Thoracic aorta (tissue), 2 donors: ENCODE results near the gene SPAM1. TPM values are rescaled to one million over a fixed set of nuclear protein-coding genes. Genes with fewer than 3 reads are reported as not detected.
"Not testable (repeated sequence)": the region's sequence is repeated elsewhere in the genome, so short reads cannot be mapped to it uniquely, and the experiment has no call there.

Source experiments
- ATAC-seq: fragments of 150-250 bp; one replicate; pipeline ENCODE4 v1.8.0; 2017; ENCODE audit warnings: low read depth; ENCODE audit not compliant: insufficient number of reproducible peaks, low FRiP score
- DNase-seq: peaks from one replicate; pipeline ENCODE4 v3.0.0-alpha.2; 2020; ENCODE audit warnings: low spot score
- H3K27ac ChIP-seq, 2 donors: fragments of 200-600 bp; sonication (generic); 1 replicate in 1 of 2; 2 replicates in 1 of 2; pipeline ENCODE4 v1.5.1; 2016; ENCODE audit warnings: mild to moderate bottlenecking in 2 of 2, moderate library complexity in 2 of 2
- H3K27me3 ChIP-seq: fragments of 200-600 bp; sonication (generic); replicated peaks from 2 replicates; pipeline ENCODE4 v1.6.0; 2016; ENCODE audit warnings: mild to moderate bottlenecking; ENCODE audit not compliant: insufficient read depth
- H3K36me3 ChIP-seq: fragments of 200-600 bp; sonication (generic); one replicate; pipeline ENCODE4 v1.5.1; 2016
- H3K4me1 ChIP-seq, 2 donors: fragments of 200-600 bp; sonication (generic); 1 replicate in 1 of 2; 2 replicates in 1 of 2; pipeline versions ENCODE4 v1.5.1 to v1.6.0; 2016; ENCODE audit warnings: low read depth in 2 of 2, mild to moderate bottlenecking in 1 of 2; ENCODE audit not compliant: control insufficient read depth in 1 of 2
- H3K4me3 ChIP-seq: fragments of 200-600 bp; sonication (generic); 2 replicates; pipeline ENCODE4 v1.5.1; 2016; ENCODE audit warnings: mild to moderate bottlenecking
- H3K9me3 ChIP-seq: fragments of 200-600 bp; sonication (generic); 2 replicates; pipeline ENCODE4 v1.5.1; 2016
- CTCF ChIP-seq: fragments of 200-600 bp; sonication (generic); IDR thresholded peaks from one replicate; pipeline ENCODE4 v1.5.1; 2019; ENCODE audit warnings: antibody characterized with exemption
- total RNA-seq, 2 donors: library from RNA; depleted of rRNA; stranded (reverse); fragments of >200 nt; gene quantifications; one replicate each; pipeline versions ENCODE4 v1.1.0 to v1.2.3, GENCODE V29; 2016

Gene SPAM1
- total RNA-seq, 2 donors from 2014 or later = not detected

- Histone ChIP-seq H3K9me3 (peaks cover 3% of the 10 kb centered on the region), H3K27me3 (no peaks in the 10 kb centered on the region)
Observed at GRCh38 chr7:123888192-123888591, 36.8 kb upstream of the SPAM1 start.

GRCh38 chr7:123894753-123895152, 30.3 kb upstream of the SPAM1 start:
- not testable (repeated sequence) for H3K36me3 ChIP-seq, H3K4me3 ChIP-seq, H3K4me1 ChIP-seq, H3K27ac ChIP-seq, DNase-seq, H3K27me3 ChIP-seq, H3K9me3 ChIP-seq, ATAC-seq

More at GRCh38 chr7:123888192-123888591, 36.8 kb upstream of the SPAM1 start:
- Histone ChIP-seq H3K27ac (no peak overlapping the region), H3K4me3 (no peak overlapping the region), H3K4me1 (no peaks in the 10 kb centered on the region), H3K36me3 (no peaks in the 10 kb centered on the region)
- ATAC-seq (no peak), DNase-seq (no peak)
- no peak for TF ChIP-seq CTCF

- H3K36me3 ChIP-seq = no peaks in the 10 kb centered on the region
- H3K4me3 ChIP-seq = no peak overlapping the region
- DNase-seq (no peak), ATAC-seq (no peak)
- H3K9me3 ChIP-seq = no peaks in the 10 kb centered on the region
- H3K27ac ChIP-seq = no peak overlapping the region
- no peak for TF ChIP-seq CTCF
- H3K27me3 ChIP-seq = no peaks in the 10 kb centered on the region
- H3K4me1 ChIP-seq = no peaks in the 10 kb centered on the region
Observed at GRCh38 chr7:123901101-123901500, 23.9 kb upstream of the SPAM1 start.

GRCh38 chr7:123905714-123906113, 19.3 kb upstream of the SPAM1 start:
- DNase-seq = no peak
- no peaks in the 10 kb centered on the region for H3K9me3 ChIP-seq
- no peak overlapping the region for H3K4me3 ChIP-seq
- no peak for TF ChIP-seq CTCF
- no peak for ATAC-seq
- H3K36me3 ChIP-seq = no peaks in the 10 kb centered on the region
- no peaks in the 10 kb centered on the region for H3K27me3 ChIP-seq
- H3K27ac ChIP-seq = no peak overlapping the region
- H3K4me1 ChIP-seq = no peaks in the 10 kb centered on the region

- no peak overlapping the region for H3K27ac ChIP-seq
- DNase-seq (no peak), ATAC-seq (no peak)
- H3K27me3 ChIP-seq = no peaks in the 10 kb centered on the region
- no peaks in the 10 kb centered on the region for H3K36me3 ChIP-seq
- H3K9me3 ChIP-seq = no peaks in the 10 kb centered on the region
- H3K4me3 ChIP-seq = no peak overlapping the region
- H3K4me1 ChIP-seq = no peaks in the 10 kb centered on the region
- TF ChIP-seq CTCF = peak; percentile 8
Observed at GRCh38 chr7:123916240-123916724, 8.8 kb upstream of the SPAM1 start.

- TF ChIP-seq CTCF = no peak
- Histone ChIP-seq H3K4me3 (no peak overlapping the region), H3K27ac (no peak overlapping the region), H3K27me3 (no peaks in the 10 kb centered on the region), H3K9me3 (no peaks in the 10 kb centered on the region), H3K4me1 (no peaks in the 10 kb centered on the region), H3K36me3 (no peaks in the 10 kb centered on the region)
- DNase-seq = no peak
- ATAC-seq = no peak
Observed at GRCh38 chr7:123917878-123918277, 7.2 kb upstream of the SPAM1 start.
